CD4-positive, alpha-beta T cell (primary cell): Measurements from ENCODE around the gene FBN2. TPM values are rescaled to one million over a fixed set of nuclear protein-coding genes. Genes with fewer than 3 reads are reported as not detected.

Experiments
- ATAC-seq: fragments of 200-7000 bp; cut with Tn5 transposase; one replicate; pipeline ENCODE4 v1.10.0; 2022; ENCODE audit warnings: mild to moderate bottlenecking; ENCODE audit not compliant: poor library complexity
- CTCF ChIA-PET: fragments of 350-600 bp; sonication (Branson Sonifier 250); formaldehyde crosslinking; loops from one replicate; lab custom pipeline; 2021; ENCODE audit warnings: antibody characterized with exemption, inconsistent platforms; lab: Charles Lee
- POLR2A ChIA-PET: fragments of 350-600 bp; sonication (Branson Sonifier 250); formaldehyde crosslinking; loops from one replicate; lab custom pipeline; 2021; ENCODE audit warnings: antibody characterized with exemption, inconsistent platforms; lab: Charles Lee
- DNase-seq, 14 experiments: peaks; one replicate each; pipeline ENCODE4 v3.0.0-alpha.2; 2013 to 2020; ENCODE audit warnings: mixed read lengths in 2 of 14
- H3K27ac ChIP-seq, 2 donors: one replicate each; pipeline versions ENCODE4 v1.5.1 to v1.7.0; 2013; ENCODE audit warnings: low read length in 2 of 2, low read depth in 1 of 2, mild to moderate bottlenecking in 1 of 2
- H3K27me3 ChIP-seq, 2 experiments: 1 replicate in 1 of 2; 2 replicates in 1 of 2; pipeline versions ENCODE4 v1.6.1 to v1.7.0; 2013; ENCODE audit warnings: low read length in 2 of 2, control low read depth in 1 of 2, mild to moderate bottlenecking in 1 of 2, moderate library complexity in 1 of 2; ENCODE audit not compliant: insufficient read depth in 2 of 2, control insufficient read depth in 1 of 2
- H3K36me3 ChIP-seq: one replicate; pipeline ENCODE4 v1.6.1; 2013; ENCODE audit warnings: low read length, control low read depth; ENCODE audit not compliant: insufficient read depth
- H3K4me1 ChIP-seq: one replicate; pipeline ENCODE4 v1.6.1; 2013; ENCODE audit warnings: low read length, control low read depth; ENCODE audit not compliant: insufficient read depth
- H3K4me3 ChIP-seq: one replicate; pipeline ENCODE4 v1.5.1; 2013; ENCODE audit warnings: mild to moderate bottlenecking, low read length, moderate library complexity
- H3K9me3 ChIP-seq, 2 experiments: 1 replicate in 1 of 2; 2 replicates in 1 of 2; pipeline versions ENCODE4 v1.6.1 to v1.7.0; 2013; ENCODE audit warnings: low read length in 2 of 2, mild to moderate bottlenecking in 2 of 2, control low read depth in 1 of 2, moderate library complexity in 1 of 2; ENCODE audit not compliant: control insufficient read depth in 1 of 2, insufficient read depth in 1 of 2
- H3K27ac Mint-ChIP-seq: one replicate; pipeline ENCODE4 v1.8.0; 2020; ENCODE audit warnings: mixed read lengths
- H3K27me3 Mint-ChIP-seq: one replicate; pipeline ENCODE4 v1.8.0; 2021; ENCODE audit warnings: mixed read lengths
- H3K36me3 Mint-ChIP-seq: one replicate; pipeline ENCODE4 v1.8.0; 2021; ENCODE audit warnings: low read depth, mixed read lengths
- H3K4me1 Mint-ChIP-seq: one replicate; pipeline ENCODE4 v1.8.0; 2021; ENCODE audit warnings: low read depth, mixed read lengths
- H3K4me3 Mint-ChIP-seq: one replicate; pipeline ENCODE4 v1.8.0; 2020; ENCODE audit warnings: mild to moderate bottlenecking, mixed read lengths
- H3K9me3 Mint-ChIP-seq: one replicate; pipeline ENCODE4 v1.8.0; 2020; ENCODE audit warnings: mixed read lengths
- CTCF ChIP-seq: fragments of 200-600 bp; IDR thresholded peaks from one replicate; pipeline ENCODE4 v1.8.0; 2022; ENCODE audit warnings: antibody characterized with exemption, mild to moderate bottlenecking
- intact Hi-C, 2 experiments: fragments of 100-400 bp; cut with DNase I in 1 of 2; cut with micrococcal nuclease in 1 of 2; formaldehyde crosslinking; loops; one replicate each; pipeline versions ENCODE4 v1.15.1 to v1.9.0; 2023 to 2025; cut with DNase I, micrococcal nuclease
- total RNA-seq, 174 experiments: library from RNA in 2 of 174; stranded (reverse) in 2 of 174; gene quantifications; one replicate each; pipeline ENCODE4 v1.2.3 and lab custom pipeline; 2021 to 2026

The FBN2 gene
- total RNA-seq, 2 experiments from 2014 or later = 0.06 TPM; not detected in 1

- no peaks in the 10 kb centered on the region for H3K9me3 Mint-ChIP-seq
- no peaks in the 10 kb centered on the region for H3K4me1 Mint-ChIP-seq
- H3K4me1 ChIP-seq = no peaks in the 10 kb centered on the region
- H3K4me3 ChIP-seq = no peak overlapping the region
- TF ChIP-seq CTCF = no peak
- POLR2A ChIA-PET = no interaction called here
- H3K4me3 Mint-ChIP-seq = no peak overlapping the region
- CTCF ChIA-PET = no interaction called here
- H3K27me3 ChIP-seq = no peaks in the 10 kb centered on the region
- H3K27me3 Mint-ChIP-seq = no peaks in the 10 kb centered on the region
- H3K36me3 Mint-ChIP-seq = no peaks in the 10 kb centered on the region
- DNase-seq (no peak), ATAC-seq (no peak)
- intact Hi-C loops = no loop called here
- H3K36me3 ChIP-seq = no peaks in the 10 kb centered on the region
- H3K27ac Mint-ChIP-seq = no peak overlapping the region
- H3K27ac ChIP-seq = no peak overlapping the region
- no peaks in the 10 kb centered on the region for H3K9me3 ChIP-seq
These were observed 175.7 kb downstream of the FBN2 start for GRCh38 chr5:128362370-128362769.

GRCh38 chr5:128358826-128359225 is 179.2 kb downstream of the FBN2 start:
- intact Hi-C loops = no loop called here
- Histone ChIP-seq H3K36me3 (no peaks in the 10 kb centered on the region), H3K4me1 (no peaks in the 10 kb centered on the region), H3K4me3 (no peak overlapping the region), H3K9me3 (no peaks in the 10 kb centered on the region), H3K27ac (no peak overlapping the region), H3K27me3 (no peaks in the 10 kb centered on the region)
- ATAC-seq = no peak
- ChIA-PET CTCF (no interaction called here), POLR2A (no interaction called here)
- no peak overlapping the region for H3K4me3 Mint-ChIP-seq
- no peaks in the 10 kb centered on the region for H3K27me3 Mint-ChIP-seq
- no peak for DNase-seq
- no peak overlapping the region for H3K27ac Mint-ChIP-seq
- no peaks in the 10 kb centered on the region for H3K36me3 Mint-ChIP-seq
- H3K4me1 Mint-ChIP-seq = no peaks in the 10 kb centered on the region
- no peak for TF ChIP-seq CTCF
- no peaks in the 10 kb centered on the region for H3K9me3 Mint-ChIP-seq

- Histone ChIP-seq H3K4me3 (no peak overlapping the region), H3K36me3 (no peaks in the 10 kb centered on the region), H3K27me3 (no peaks in the 10 kb centered on the region), H3K27ac (no peak overlapping the region), H3K4me1 (no peaks in the 10 kb centered on the region), H3K9me3 (no peaks in the 10 kb centered on the region)
- no peak overlapping the region for H3K4me3 Mint-ChIP-seq
- no peak for TF ChIP-seq CTCF
- ChIA-PET POLR2A (no interaction called here), CTCF (no interaction called here)
- DNase-seq = no peak
- no peak overlapping the region for H3K27ac Mint-ChIP-seq
- H3K9me3 Mint-ChIP-seq = no peaks in the 10 kb centered on the region
- no peaks in the 10 kb centered on the region for H3K36me3 Mint-ChIP-seq
- no peaks in the 10 kb centered on the region for H3K4me1 Mint-ChIP-seq
- H3K27me3 Mint-ChIP-seq = no peaks in the 10 kb centered on the region
- intact Hi-C loops = no loop called here
- no peak for ATAC-seq
These were observed 180.8 kb downstream of the FBN2 start for GRCh38 chr5:128357226-128357625.
